Upper lobe of left lung (tissue), 6 donors: ENCODE results near the gene SIGLEC12. TPM values are rescaled to one million over a fixed set of nuclear protein-coding genes. Genes with fewer than 3 reads are reported as not detected.

ENCODE experiments used
- ATAC-seq, 2 donors: fragments of 200-7000 bp; cut with Tn5 transposase; one replicate each; pipeline ENCODE4 v1.9.1; 2022; ENCODE audit warnings: mild to moderate bottlenecking in 2 of 2, moderate library complexity in 2 of 2; ENCODE audit not compliant: low FRiP score in 2 of 2
- DNase-seq, 2 donors: peaks; one replicate each; pipeline ENCODE4 v3.0.0-alpha.2; 2019 to 2020
- H3K27ac ChIP-seq, 4 donors: fragments of 200-600 bp; sonication (generic); one replicate each; pipeline ENCODE4 v1.5.1; 2016 to 2019
- H3K27me3 ChIP-seq, 4 donors: fragments of 200-600 bp; sonication (generic); one replicate each; pipeline ENCODE4 v1.5.1; 2017 to 2019
- H3K36me3 ChIP-seq, 4 donors: fragments of 200-600 bp; sonication (generic); one replicate each; pipeline ENCODE4 v1.5.1; 2016 to 2019
- H3K4me1 ChIP-seq, 4 donors: fragments of 200-600 bp; sonication (generic); one replicate each; pipeline ENCODE4 v1.5.1; 2018 to 2019
- H3K4me3 ChIP-seq, 4 donors: fragments of 200-600 bp; sonication (generic); one replicate each; pipeline ENCODE4 v1.5.1; 2017 to 2019; ENCODE audit warnings: mild to moderate bottlenecking in 2 of 4, moderate library complexity in 1 of 4
- H3K9me3 ChIP-seq, 4 donors: fragments of 200-600 bp; sonication (generic); one replicate each; pipeline ENCODE4 v1.5.1; 2018 to 2019
- CTCF ChIP-seq, 6 experiments: fragments of 450-650 bp in 4 of 6; fragments of 200-600 bp in 2 of 6; sonication (generic) in 2 of 6; IDR thresholded peaks; one replicate each; pipeline ENCODE4 v1.5.1; 2016 to 2019; ENCODE audit warnings: antibody characterized with exemption in 6 of 6
- EP300 ChIP-seq, 4 donors: sonication (generic); formaldehyde crosslinking; IDR thresholded peaks; one replicate each; pipeline ENCODE4 v1.5.1; 2017; ENCODE audit warnings: antibody characterized with exemption in 4 of 4, control low read depth in 2 of 4
- POLR2A ChIP-seq, 4 donors: fragments of 450-650 bp; IDR thresholded peaks; one replicate each; pipeline ENCODE4 v1.5.1; 2016 to 2017; ENCODE audit warnings: antibody characterized with exemption in 4 of 4, mild to moderate bottlenecking in 2 of 4
- POLR2AphosphoS5 ChIP-seq, 2 donors: sonication (generic); formaldehyde crosslinking; IDR thresholded peaks; one replicate each; pipeline ENCODE4 v1.5.1; 2017; ENCODE audit warnings: antibody characterized with exemption in 2 of 2
- WGBS, 2 donors: methylation state at CpG; one replicate each; pipeline ENCODE4 v1.1.5; 2017 to 2018; 5-methylcytosine and 5-hydroxymethylcytosine counted together
- total RNA-seq, 6 donors: library from RNA; depleted of rRNA in 4 of 6; stranded (reverse); fragments of >200 nt in 4 of 6; gene quantifications; one replicate each; pipeline versions ENCODE4 v1.1.0 to v1.2.1, GENCODE V29; 2016 to 2021
- donor health status: DM: no; HTN: no; CAD: no; lungs with moderate emphysema.
- donor health status: DM: no; HTN: yes; CAD: no; lungs with severe emphysema.

Gene SIGLEC12
- total RNA-seq, 6 donors from 2014 or later: 0.30 to 4.5 (median 3.3) TPM; not detected in 1

GRCh38 chr19:51485960-51486660 lies 15.5 kb downstream of the SIGLEC12 start:
- no peaks in the 10 kb centered on the region for H3K36me3 ChIP-seq
- no peak overlapping the region for H3K4me3 ChIP-seq
- TF ChIP-seq POLR2AphosphoS5 (IDR thresholded peaks at IDR 0.05): no peak
- no peak for TF ChIP-seq EP300 (IDR thresholded peaks at IDR 0.05)
- TF ChIP-seq CTCF (IDR thresholded peaks at IDR 0.05): no peak
- no peak for TF ChIP-seq POLR2A (IDR thresholded peaks at IDR 0.05)
- no peak for ATAC-seq
- no peaks in the 10 kb centered on the region for H3K9me3 ChIP-seq
- no peak overlapping the region for H3K27ac ChIP-seq
- no peaks in the 10 kb centered on the region for H3K4me1 ChIP-seq
- WGBS, 2 donors: 81 to 87% methylated on average over 4 to 5 of the region's 5 CpGs
- H3K27me3 ChIP-seq: no peaks in the 10 kb centered on the region
- no peak for DNase-seq

GRCh38 chr19:51480590-51480989 lies 21.0 kb downstream of the SIGLEC12 start:
- no peak for DNase-seq

GRCh38 chr19:51479531-51480331 lies 21.9 kb downstream of the SIGLEC12 start:
- Histone ChIP-seq H3K36me3 (no peaks in the 10 kb centered on the region), H3K9me3 (no peaks in the 10 kb centered on the region), H3K4me1 (no peaks in the 10 kb centered on the region), H3K27ac (no peak overlapping the region), H3K27me3 (no peaks in the 10 kb centered on the region), H3K4me3 (no peak overlapping the region)
- 78 to 80% methylated on average over 12 of the region's 12 CpGs for WGBS, 2 donors
- DNase-seq (no peak), ATAC-seq (no peak)
- TF ChIP-seq CTCF (IDR thresholded peaks at IDR 0.05) (no peak), POLR2AphosphoS5 (IDR thresholded peaks at IDR 0.05) (no peak), POLR2A (IDR thresholded peaks at IDR 0.05) (no peak)

More at GRCh38 chr19:51480590-51480989, 21.0 kb downstream of the SIGLEC12 start:
- H3K27me3 ChIP-seq: no peaks in the 10 kb centered on the region
- H3K4me3 ChIP-seq: no peak overlapping the region
- peak in 1 of 2 donors; percentile 16 for ATAC-seq
- H3K4me1 ChIP-seq: no peaks in the 10 kb centered on the region
- 39 to 44% methylated on average over 8 of the region's 8 CpGs for WGBS, 2 donors
- no peak for TF ChIP-seq POLR2AphosphoS5 (IDR thresholded peaks at IDR 0.05)
- no peak for TF ChIP-seq POLR2A (IDR thresholded peaks at IDR 0.05)
- no peak for TF ChIP-seq CTCF (IDR thresholded peaks at IDR 0.05)
- no peak for TF ChIP-seq EP300 (IDR thresholded peaks at IDR 0.05)
- H3K9me3 ChIP-seq: no peaks in the 10 kb centered on the region
- H3K27ac ChIP-seq: no peak overlapping the region
- no peaks in the 10 kb centered on the region for H3K36me3 ChIP-seq

- no peak within 1 kb of the TSS for H3K27ac ChIP-seq
- H3K36me3 ChIP-seq: no peaks in the 10 kb centered on the region
- no peak within 1 kb of the TSS for H3K4me3 ChIP-seq
- DNase-seq (no peak), ATAC-seq (no peak)
- no peaks in the 10 kb centered on the region for H3K27me3 ChIP-seq
- WGBS, 2 donors: 65 to 68% methylated on average over 13 to 17 of the region's 17 CpGs
- H3K4me1 ChIP-seq: no peaks in the 10 kb centered on the region
- TF ChIP-seq EP300 (IDR thresholded peaks at IDR 0.05) (no peak), POLR2AphosphoS5 (IDR thresholded peaks at IDR 0.05) (no peak), POLR2A (IDR thresholded peaks at IDR 0.05) (no peak), CTCF (IDR thresholded peaks at IDR 0.05) (no peak)
- H3K9me3 ChIP-seq: no peaks in the 10 kb centered on the region
Observed at GRCh38 chr19:51478381-51479234, 23.0 kb downstream of the SIGLEC12 start, which contains the start of gene CEACAM18. CEACAM18 (plus strand) TSS chr19:51478539.
